Stimulated activated naive CD4-positive, alpha-beta T cell treated with Interleukin-2 at 50 U/mL for 16 hours (primary cell): ENCODE measurements around the gene C14orf180.
"Not testable (repeated sequence)": the region's sequence is repeated elsewhere in the genome, so short reads cannot be mapped to it uniquely, and the experiment has no call there.

ENCODE experiments used
- DNase-seq: peaks from one replicate; lab custom pipeline; 2025; lab: John Stamatoyannopoulos, UW

The C14orf180 gene

DNA sequence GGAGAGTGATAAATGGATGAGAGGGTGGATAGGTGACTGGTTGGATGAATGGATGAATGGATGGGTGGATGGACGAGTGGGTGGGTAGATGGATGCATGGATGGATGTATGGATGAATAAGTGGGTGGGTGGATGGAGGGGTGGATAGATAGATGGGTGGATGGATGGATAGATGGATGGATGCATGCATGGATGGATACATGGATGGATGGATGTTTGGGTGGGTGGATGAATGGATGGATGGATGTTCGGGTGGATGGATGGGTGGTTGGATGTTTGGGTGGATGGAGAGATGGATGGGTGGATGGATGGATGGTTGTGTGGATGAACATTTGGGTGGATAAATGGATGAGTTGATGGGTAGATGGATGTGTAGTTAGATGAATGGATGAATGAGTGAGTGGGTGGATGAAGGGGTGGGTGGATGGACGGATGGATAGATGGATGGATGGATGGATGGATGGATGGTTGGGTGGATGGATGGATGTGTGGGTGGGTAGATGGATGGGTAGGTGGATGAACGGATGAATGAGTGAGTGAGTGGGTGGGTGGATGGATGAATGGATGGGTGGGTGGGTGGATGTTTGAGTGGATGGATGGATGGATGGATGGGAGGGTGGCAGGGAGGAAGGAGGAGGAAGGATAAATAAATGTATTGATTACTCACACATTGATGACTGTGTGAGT is 34.7 kb downstream of the C14orf180 start:
- no peak for DNase-seq

DNA sequence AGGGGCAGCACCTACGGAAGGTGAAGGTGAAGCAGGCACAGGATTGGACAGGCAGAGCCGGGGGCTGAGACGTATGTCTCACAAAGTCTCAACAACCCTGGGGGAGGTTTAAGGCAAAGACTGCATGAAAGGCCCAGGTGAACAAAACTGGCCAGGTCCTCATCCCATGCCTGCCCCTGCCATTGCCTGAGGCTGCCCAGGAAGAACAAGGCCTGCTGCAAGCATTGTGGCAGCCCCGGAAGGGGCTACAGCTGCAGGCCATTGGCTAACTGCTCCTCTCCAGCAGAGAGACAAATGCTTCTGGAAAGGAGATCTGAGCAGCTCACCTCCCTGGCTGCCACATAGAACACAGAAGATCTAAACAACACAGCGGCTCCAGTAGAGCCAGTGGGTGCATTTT is 45.4 kb downstream of the C14orf180 start:
- no peak for DNase-seq

DNA sequence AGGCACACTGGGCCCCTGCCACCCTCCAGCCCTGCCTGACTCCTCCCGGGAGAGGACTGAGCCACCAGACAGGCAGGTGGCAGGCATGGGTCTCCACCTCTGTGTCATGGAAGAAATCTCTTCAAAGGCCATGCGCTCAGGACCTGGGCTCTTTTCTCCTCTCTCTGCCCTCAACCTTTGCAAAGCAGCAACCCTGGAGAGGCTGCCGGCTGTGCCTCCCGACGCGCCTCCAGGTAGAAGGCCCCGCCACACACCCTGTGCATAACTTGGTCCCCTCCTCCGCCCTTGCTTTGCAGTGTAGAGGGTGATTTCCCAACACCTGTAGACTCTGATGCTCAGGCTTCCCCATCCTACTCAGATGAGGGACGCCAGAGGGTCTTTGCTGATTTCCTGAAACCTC is 53.2 kb downstream of the C14orf180 start:
- no peak for DNase-seq

DNA sequence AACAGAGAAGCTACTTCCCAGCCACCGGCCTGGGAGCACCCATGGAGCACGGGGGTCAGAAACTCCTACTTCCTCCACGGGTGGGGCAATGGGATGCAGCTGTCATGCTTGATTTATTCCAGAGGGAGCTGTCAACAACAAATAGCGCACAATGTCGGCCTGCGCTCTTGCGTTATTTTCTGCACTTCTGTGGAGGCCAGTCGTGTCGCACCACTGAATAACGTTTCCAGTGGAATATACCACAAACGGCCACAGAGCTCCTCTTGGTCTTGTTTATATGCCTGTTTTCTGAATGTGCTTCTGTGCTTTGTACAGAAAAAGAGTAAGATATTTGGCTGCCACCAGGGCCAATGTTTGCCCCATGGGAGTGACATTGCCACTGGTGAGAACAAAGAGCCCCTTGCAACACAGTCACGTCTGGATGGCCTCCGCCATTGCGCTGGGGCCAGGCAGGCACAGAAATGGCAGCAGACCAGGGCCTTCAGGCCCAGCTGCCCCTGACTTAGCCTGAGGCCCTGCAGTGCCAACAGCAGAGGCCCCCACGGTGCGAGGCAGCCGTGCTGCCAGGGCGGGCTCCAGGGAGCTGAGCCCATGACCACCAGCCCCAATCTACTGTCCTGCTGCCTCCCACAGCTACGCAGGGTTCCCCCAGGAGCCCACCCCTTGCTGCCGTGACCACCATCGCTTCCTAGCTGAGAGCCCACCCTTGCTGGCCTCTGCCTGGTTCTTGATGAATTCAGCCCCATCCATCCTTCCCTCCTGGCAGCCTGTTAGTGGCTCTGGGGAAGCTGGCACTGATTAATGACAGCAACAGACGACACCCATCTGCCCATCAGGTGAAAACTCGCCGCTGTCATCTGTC is 53.9 kb downstream of the C14orf180 start:
- no peak for DNase-seq

DNA sequence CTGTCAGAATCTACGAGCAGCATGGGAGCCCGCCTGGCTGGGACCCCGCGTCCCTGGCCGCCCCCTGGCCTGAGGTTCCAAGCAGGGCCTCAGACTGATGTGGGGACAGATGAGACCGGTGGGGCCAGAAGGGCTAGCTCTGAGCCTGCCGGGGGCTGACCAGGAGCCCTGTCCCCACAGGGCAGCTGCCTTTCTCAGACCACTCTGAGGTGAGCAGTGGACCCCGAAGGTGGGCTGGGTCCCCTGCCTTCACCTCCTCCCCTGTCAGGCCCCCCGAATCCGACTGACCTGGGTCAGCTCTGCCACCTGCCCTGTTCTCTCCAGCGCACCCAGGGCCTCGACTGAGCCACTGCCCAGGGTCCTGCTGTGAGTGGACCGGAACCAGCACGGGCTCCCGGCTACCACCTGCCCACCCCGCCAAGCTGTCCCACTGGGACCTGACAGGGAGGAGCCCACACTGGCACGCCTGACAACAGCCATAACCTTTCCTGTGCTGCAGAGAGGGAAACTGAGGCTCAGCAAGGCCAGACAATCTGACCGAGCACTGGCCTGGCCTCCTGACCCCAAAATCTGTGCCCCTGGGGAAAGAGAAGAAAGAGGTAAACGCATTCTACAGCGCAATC is 54.7 kb downstream of the C14orf180 start:
- no peak for DNase-seq

DNA sequence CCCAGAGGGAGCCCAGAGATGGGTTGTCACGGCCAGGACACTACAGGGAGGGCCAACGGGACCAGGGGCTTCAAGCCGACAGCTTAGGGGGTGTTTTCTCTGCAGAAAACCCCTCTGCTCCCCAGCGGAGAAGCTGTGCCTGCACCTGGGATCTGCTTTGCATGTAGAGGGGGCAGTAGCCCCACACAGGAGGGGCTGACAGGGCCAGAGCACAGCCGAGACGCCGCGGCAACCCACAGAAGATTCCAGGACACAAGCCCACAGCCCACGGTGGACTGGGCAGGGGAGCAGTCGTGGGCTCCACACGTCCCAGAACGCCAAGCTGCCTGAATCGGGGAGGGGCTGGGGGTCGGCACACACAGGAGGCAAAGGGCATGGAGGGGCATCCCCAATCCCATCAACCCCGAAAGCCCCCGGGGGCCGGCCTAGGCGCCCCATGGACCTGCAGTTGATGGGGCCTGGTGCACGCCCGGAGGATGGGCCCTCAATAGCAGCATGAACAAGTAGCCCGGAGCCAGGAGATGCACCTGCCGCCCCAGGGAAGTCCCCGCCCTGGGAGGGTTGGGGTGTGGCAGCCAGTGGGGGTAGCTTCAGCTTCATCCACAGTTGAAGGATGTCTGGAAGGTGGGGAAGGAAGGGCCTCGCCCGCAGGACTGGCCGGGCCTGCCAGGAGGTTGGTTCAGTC is 55.5 kb downstream of the C14orf180 start:
- no peak for DNase-seq

DNA sequence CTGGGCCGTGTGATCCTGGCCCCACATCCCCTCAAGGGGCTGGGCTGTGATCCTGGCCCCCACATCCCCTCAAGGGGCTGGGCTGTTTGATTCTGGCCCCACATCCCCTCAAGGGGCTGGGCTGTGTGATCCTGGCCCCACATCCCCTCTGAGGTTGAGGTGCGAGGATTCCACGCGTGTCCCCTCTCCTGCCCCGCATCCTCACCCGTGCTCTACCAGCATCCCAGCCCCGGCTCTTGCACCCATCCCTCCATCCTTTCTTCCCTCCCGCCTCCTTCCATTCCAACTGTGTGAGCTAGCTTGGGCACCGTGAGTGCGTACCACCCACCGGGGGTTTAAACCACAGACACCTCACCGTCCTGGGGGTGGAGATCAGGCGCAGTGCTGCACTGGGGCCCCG is 56.2 kb downstream of the C14orf180 start:
- no peak for DNase-seq

DNA sequence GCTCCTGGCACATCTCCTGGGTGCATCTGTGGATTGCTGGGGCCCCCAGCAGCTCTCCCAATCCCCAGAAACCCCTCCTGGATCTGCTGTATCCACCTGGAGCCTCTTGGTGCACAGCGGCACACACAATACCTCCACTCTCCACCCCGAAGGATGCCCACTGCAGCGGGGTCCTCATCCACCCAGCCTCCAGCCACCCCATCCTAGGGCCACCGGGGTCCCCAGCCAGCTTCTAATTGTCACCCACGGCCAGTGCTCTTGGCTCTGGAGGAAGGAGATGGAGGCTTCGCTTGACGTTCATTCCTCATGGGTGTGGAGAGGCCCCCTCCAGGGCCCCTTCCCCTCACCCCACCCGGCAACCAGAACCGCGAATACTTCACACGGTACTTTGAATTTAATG is 56.6 kb downstream of the C14orf180 start:
- DNase-seq: no peak

DNA sequence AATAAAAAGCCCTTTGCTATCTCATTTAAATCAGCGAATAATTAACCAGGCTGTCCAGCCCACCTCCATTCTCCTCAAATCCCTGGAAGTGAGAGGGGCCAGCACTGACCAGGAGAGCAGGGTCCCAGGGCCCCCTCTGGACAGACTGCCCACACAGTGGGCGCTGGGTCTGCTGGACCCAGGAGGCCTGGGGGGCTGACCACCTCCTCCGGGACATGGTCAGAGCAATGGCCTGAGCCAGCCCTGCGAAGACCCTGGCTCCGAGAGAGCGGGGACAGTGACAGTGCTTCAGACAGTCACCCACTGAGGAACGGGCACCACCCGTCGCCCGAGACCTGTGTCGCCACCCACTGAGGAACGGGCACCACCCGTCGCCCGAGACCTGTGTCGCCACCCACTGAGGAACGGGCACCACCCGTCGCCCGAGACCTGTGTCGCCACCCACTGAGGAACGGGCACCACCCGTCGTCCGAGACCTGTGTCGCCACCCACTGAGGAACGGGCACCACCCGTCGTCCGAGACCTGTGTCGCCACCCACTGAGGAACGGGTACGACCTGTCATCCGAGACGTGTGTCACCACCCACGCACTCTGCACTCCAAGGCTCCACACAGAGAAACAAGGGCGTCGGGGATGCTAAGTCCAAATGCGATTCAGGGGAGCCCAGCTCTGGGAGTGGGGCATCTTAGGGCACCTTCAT is 57.4 kb downstream of the C14orf180 start:
- not testable (repeated sequence) for DNase-seq

DNA sequence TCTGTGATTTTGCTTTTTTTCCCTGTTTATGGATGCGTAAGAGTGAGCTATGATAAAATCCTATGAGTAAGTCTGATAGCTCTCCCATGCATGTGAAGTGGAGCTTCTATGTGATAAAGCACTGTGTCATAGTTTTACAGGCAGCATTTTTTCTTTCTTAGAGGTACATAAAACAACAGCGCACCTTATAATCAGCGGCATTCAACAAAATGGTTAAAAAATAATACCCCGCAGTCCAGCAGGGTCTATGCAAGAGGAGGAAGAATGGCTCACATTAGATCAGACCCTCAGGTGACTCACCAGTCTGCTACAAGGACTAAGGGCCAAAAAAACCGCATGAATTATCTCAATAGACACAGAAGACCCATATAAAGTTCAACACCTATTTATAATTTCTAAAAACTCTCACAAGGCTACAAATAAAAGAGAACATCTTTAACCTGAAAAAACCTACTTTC is 58.0 kb downstream of the C14orf180 start:
- DNase-seq: no peak

DNA sequence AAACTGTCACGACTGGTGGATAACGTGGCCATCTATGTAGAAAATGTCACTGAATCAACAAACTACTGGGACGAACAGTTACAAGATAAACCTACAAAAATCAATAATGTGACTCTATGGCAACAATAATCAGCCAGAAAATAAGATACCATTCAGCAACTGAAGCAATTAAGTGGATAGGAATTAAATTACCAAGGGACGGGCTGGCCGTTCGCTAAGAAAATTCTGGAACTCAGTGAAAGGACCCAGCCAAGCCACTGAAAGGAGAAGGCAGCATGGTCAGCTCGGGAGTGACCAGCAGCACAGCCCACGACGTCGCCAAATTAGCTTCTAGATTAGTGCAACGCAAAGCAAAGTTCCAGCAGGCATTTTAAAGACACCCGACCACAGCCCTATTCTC is 58.6 kb downstream of the C14orf180 start:
- DNase-seq: no peak

DNA sequence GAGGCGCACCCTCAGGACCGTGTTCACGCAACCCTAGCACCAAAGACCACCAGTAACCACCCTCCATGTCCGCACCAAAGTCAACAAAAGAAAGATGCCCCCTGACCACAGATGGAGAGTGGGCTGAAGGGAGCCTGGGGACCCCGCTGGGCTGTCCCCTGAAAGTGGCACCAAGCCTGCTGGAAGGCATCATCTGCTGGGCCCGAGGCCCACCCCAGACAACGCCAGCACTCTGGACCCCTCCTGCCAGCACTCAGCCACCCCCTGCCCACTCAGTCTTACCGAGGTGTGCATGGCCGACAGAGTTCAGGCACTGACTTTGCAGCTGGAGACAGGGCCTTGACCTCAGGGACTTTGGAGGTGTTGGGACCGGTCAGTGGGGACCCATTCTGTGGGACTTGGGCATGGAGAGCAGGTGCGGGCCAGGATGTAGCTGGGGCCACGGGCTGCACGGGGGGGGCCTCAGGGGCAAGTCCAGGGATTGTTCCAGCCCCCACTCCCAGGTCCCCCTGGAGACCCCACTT is 59.4 kb downstream of the C14orf180 start:
- no peak for DNase-seq

DNA sequence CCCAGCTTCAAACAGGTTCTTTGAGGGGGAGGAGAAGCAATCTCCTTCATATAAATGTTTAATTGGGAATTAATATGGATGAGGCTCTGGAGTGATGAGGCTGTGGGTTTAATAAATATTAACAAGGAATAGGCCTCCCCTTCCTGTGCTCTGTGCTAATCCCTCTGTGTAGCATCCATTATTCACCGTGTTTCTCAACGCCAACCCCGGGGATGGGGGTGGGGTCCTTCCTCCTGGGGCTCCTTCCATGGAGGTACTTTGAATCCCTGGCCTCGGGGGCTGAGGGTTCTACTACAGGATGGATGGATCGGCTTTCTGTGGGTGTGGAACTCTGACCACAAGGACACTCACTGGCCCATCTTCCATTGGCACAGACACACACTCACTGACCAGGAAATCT is 59.9 kb downstream of the C14orf180 start:
- DNase-seq: no peak
